WI38 (cell line): ENCODE results near the gene NELL1.

Experiments
- H3K4me3 ChIP-seq: 2 replicates; pipeline ENCODE4 v1.5.1; 2011; ENCODE audit warnings: low read depth, mild to moderate bottlenecking, control low read depth, low read length
- CTCF ChIP-seq: IDR thresholded peaks from 2 replicates; pipeline ENCODE4 v1.5.1; 2012; ENCODE audit warnings: low read depth, mild to moderate bottlenecking, control low read depth, low read length

Gene NELL1

DNA sequence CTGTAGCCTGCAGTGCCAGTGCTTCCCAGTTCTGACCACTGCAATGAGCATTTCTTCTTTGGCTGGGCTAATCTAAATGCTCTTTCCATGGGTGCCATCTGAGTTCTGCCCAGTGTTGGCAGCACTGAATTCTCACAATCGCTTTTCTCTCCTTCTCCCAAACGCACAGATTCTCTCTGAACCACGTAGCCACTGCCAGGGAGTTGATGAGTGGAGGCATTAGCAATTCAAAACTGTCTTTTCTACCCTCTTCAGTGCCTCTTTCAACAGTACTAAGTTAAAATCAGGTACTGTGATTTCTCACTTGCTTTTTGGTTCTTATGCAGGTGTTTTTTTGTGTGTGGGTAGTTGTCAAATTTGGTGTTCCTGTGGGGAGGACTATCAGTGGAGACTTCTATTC, 778.5 kb downstream of the NELL1 start:
- TF ChIP-seq CTCF, result no peak
- H3K4me3 ChIP-seq, result no peak overlapping the region

GRCh38 chr11:21456186-21456585, 786.8 kb downstream of the NELL1 start:
- no peak overlapping the region for H3K4me3 ChIP-seq
- no peak for TF ChIP-seq CTCF

- TF ChIP-seq CTCF, result no peak
These were observed 790.7 kb downstream of the NELL1 start for GRCh38 chr11:21460082-21460481.

DNA sequence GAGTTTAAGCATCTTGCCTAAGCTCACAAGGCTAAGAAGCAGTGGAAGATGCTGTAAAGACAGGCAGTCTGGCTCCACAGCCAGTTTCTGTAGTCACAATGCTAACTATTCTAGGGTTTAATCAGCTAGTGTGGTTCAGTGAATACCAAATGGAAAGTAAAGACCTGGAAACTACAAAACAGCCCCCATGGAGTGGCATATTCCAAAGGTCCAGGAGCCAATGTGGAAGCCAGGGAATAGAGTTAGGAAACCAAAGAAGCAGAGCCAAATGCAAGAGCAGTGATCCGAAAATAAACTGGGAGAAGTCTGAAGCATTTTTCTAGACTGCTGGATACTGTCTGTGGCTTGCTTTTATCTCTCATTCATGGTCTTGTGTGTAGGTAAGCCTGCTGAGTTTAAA, 792.3 kb downstream of the NELL1 start:
- H3K4me3 ChIP-seq, result no peak overlapping the region
- TF ChIP-seq CTCF, result no peak

More at GRCh38 chr11:21460082-21460481, 790.7 kb downstream of the NELL1 start:
- no peak overlapping the region for H3K4me3 ChIP-seq

- TF ChIP-seq CTCF, result no peak
These were observed 795.3 kb downstream of the NELL1 start for GRCh38 chr11:21464601-21465193.

GRCh38 chr11:21465203-21465602, 795.8 kb downstream of the NELL1 start:
- no peak overlapping the region for H3K4me3 ChIP-seq
- no peak for TF ChIP-seq CTCF

More at GRCh38 chr11:21464601-21465193, 795.3 kb downstream of the NELL1 start:
- H3K4me3 ChIP-seq, result no peak overlapping the region

GRCh38 chr11:21465920-21466319, 796.5 kb downstream of the NELL1 start:
- no peak overlapping the region for H3K4me3 ChIP-seq
- no peak for TF ChIP-seq CTCF
